Tibial nerve (tissue), 4 donors: ENCODE measurements around the gene TMEM132C. TPM values are rescaled to one million over a fixed set of nuclear protein-coding genes. Genes with fewer than 3 reads are reported as not detected.

Experiments used
- DNase-seq, 2 donors: peaks; one replicate each; pipeline ENCODE4 v3.0.0-alpha.2; 2019; ENCODE audit warnings: low spot score in 2 of 2
- H3K27ac ChIP-seq, 4 donors: fragments of 200-600 bp; sonication (generic) in 3 of 4; one replicate each; pipeline ENCODE4 v1.5.1; 2017 to 2019; ENCODE audit warnings: mild to moderate bottlenecking in 1 of 4
- H3K27me3 ChIP-seq, 2 donors: fragments of 200-600 bp; sonication (generic) in 1 of 2; one replicate each; pipeline versions ENCODE4 v1.5.1 to v1.6.0; 2017 to 2019
- H3K36me3 ChIP-seq, 3 donors: fragments of 200-600 bp; sonication (generic); one replicate each; pipeline ENCODE4 v1.5.1; 2018 to 2019
- H3K4me1 ChIP-seq, 4 donors: fragments of 200-600 bp; sonication (generic) in 3 of 4; one replicate each; pipeline ENCODE4 v1.5.1; 2017 to 2019
- H3K4me3 ChIP-seq, 4 donors: fragments of 200-600 bp; sonication (generic) in 3 of 4; one replicate each; pipeline ENCODE4 v1.5.1; 2017 to 2019; ENCODE audit warnings: mild to moderate bottlenecking in 1 of 4, moderate library complexity in 1 of 4
- H3K9me3 ChIP-seq, 4 donors: fragments of 200-600 bp; sonication (generic) in 3 of 4; one replicate each; pipeline ENCODE4 v1.5.1; 2017 to 2019
- CTCF ChIP-seq, 5 experiments: fragments of 200-600 bp in 3 of 5; fragments of 450-650 bp in 2 of 5; sonication (generic) in 3 of 5; IDR thresholded peaks; one replicate each; pipeline ENCODE4 v1.5.1; 2016 to 2019; ENCODE audit warnings: antibody characterized with exemption in 5 of 5, mild to moderate bottlenecking in 3 of 5, moderate library complexity in 2 of 5
- EP300 ChIP-seq, 2 donors: sonication (generic); formaldehyde crosslinking; IDR thresholded peaks; one replicate each; pipeline ENCODE4 v1.6.1; 2017; ENCODE audit warnings: antibody characterized with exemption in 2 of 2, mild to moderate bottlenecking in 1 of 2
- POLR2A ChIP-seq, 2 donors: fragments of 450-650 bp; IDR thresholded peaks; one replicate each; pipeline ENCODE4 v1.6.1; 2017; ENCODE audit warnings: antibody characterized with exemption in 2 of 2, mild to moderate bottlenecking in 2 of 2, moderate library complexity in 2 of 2
- WGBS, 2 donors: methylation state at CpG; one replicate each; pipeline ENCODE4 v1.1.5; 2018; 5-methylcytosine and 5-hydroxymethylcytosine counted together
- total RNA-seq, 4 donors: library from RNA; depleted of rRNA; stranded (reverse); fragments of >200 nt; gene quantifications; one replicate each; pipeline ENCODE4 v1.1.0, GENCODE V29; 2016

The TMEM132C gene
- total RNA-seq, 4 donors from 2014 or later, result 8.2 to 17.4 (median 12.4) TPM

GRCh38 chr12:128660532-128661225 is 393.7 kb downstream of the TMEM132C start:
- TF ChIP-seq EP300 (IDR thresholded peaks at IDR 0.05) (no peak), POLR2A (IDR thresholded peaks at IDR 0.05) (no peak), CTCF (IDR thresholded peaks at IDR 0.05) (no peak)
- no peaks in the 10 kb centered on the region for H3K36me3 ChIP-seq
- no peaks in the 10 kb centered on the region for H3K4me1 ChIP-seq
- H3K27me3 ChIP-seq, result no peaks in the 10 kb centered on the region
- 73 to 84% methylated on average over 7 of the region's 7 CpGs for WGBS, 2 donors
- no peak overlapping the region for H3K27ac ChIP-seq
- H3K9me3 ChIP-seq, result peaks cover 0 to 8% (median 0%) of the 10 kb centered on the region in 4 donors
- DNase-seq, result no peak
- no peak overlapping the region for H3K4me3 ChIP-seq

GRCh38 chr12:128661226-128661569 is 394.2 kb downstream of the TMEM132C start:
- no peaks in the 10 kb centered on the region for H3K36me3 ChIP-seq
- peaks cover 0 to 10% (median 0%) of the 10 kb centered on the region in 4 donors for H3K9me3 ChIP-seq
- no peak for DNase-seq
- TF ChIP-seq POLR2A (IDR thresholded peaks at IDR 0.05), result no peak
- no peak for TF ChIP-seq CTCF (IDR thresholded peaks at IDR 0.05)
- TF ChIP-seq EP300 (IDR thresholded peaks at IDR 0.05), result no peak
- no peaks in the 10 kb centered on the region for H3K27me3 ChIP-seq
- H3K4me1 ChIP-seq, result no peaks in the 10 kb centered on the region
- 49 to 75% methylated on average over 3 of the region's 3 CpGs for WGBS, 2 donors
- H3K27ac ChIP-seq, result no peak overlapping the region
- no peak overlapping the region for H3K4me3 ChIP-seq

- no peaks in the 10 kb centered on the region for H3K4me1 ChIP-seq
- 26 to 27% methylated on average over 1 of the region's 1 CpG for WGBS, 2 donors
- no peaks in the 10 kb centered on the region for H3K36me3 ChIP-seq
- no peaks in the 10 kb centered on the region for H3K27me3 ChIP-seq
- DNase-seq, result no peak
- no peak overlapping the region for H3K4me3 ChIP-seq
- TF ChIP-seq CTCF (IDR thresholded peaks at IDR 0.05) (no peak), POLR2A (IDR thresholded peaks at IDR 0.05) (no peak), EP300 (IDR thresholded peaks at IDR 0.05) (no peak)
- H3K9me3 ChIP-seq, result peaks cover 0 to 11% (median 0%) of the 10 kb centered on the region in 4 donors
- no peak overlapping the region for H3K27ac ChIP-seq
Observed at GRCh38 chr12:128662101-128662500, 395.1 kb downstream of the TMEM132C start.

- no peak for DNase-seq
- Histone ChIP-seq H3K36me3 (no peaks in the 10 kb centered on the region), H3K27me3 (no peaks in the 10 kb centered on the region), H3K4me3 (no peak overlapping the region), H3K27ac (no peak overlapping the region), H3K4me1 (no peaks in the 10 kb centered on the region), H3K9me3 (peaks cover 0 to 11% (median 0%) of the 10 kb centered on the region in 4 donors)
- 75 to 84% methylated on average over 9 of the region's 9 CpGs for WGBS, 2 donors
- TF ChIP-seq POLR2A (IDR thresholded peaks at IDR 0.05) (no peak), CTCF (IDR thresholded peaks at IDR 0.05) (no peak), EP300 (IDR thresholded peaks at IDR 0.05) (no peak)
Observed at GRCh38 chr12:128664501-128664900, 397.5 kb downstream of the TMEM132C start.

GRCh38 chr12:128667193-128667592 is 400.2 kb downstream of the TMEM132C start:
- Histone ChIP-seq H3K4me1 (no peaks in the 10 kb centered on the region), H3K27me3 (no peaks in the 10 kb centered on the region), H3K27ac (no peak overlapping the region), H3K9me3 (peaks cover 0 to 15% (median 0%) of the 10 kb centered on the region in 4 donors), H3K36me3 (no peaks in the 10 kb centered on the region), H3K4me3 (no peak overlapping the region)
- WGBS, 2 donors, result 76 to 78% methylated on average over 7 of the region's 7 CpGs
- DNase-seq, result no peak
- TF ChIP-seq CTCF (IDR thresholded peaks at IDR 0.05) (no peak), POLR2A (IDR thresholded peaks at IDR 0.05) (no peak), EP300 (IDR thresholded peaks at IDR 0.05) (no peak)
